LNCAP (cell line): ENCODE results near the gene ZMYND15.

ENCODE experiments used
- CTCF ChIP-seq: fragments of 450-650 bp; IDR thresholded peaks from 2 replicates; pipeline ENCODE4 v1.5.1; 2017; ENCODE audit warnings: mild to moderate bottlenecking

The ZMYND15 gene

GRCh38 chr17:4704991-4705390 lies 34.6 kb upstream of the ZMYND15 start:
- TF ChIP-seq CTCF: no peak

DNA sequence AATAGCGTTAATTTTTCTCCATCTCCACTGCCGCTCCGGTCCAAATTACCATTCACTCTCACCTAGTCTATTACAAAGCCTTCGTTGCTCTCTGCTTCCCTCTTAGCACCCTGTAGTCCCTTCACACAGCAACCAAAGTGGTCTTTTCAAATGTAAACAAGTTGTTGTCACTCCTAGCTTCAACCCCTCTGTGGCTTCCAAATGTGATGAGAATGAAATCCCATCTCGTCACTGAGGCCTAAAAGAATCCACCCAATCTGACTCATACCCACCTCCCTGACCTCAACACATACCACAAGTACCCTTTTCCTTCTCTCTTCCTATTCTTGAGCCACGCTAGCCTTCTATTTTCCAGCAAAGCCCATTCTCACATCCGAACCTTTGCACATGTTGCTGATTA lies 33.5 kb upstream of the ZMYND15 start:
- no peak for TF ChIP-seq CTCF

GRCh38 chr17:4708436-4708835 lies 31.2 kb upstream of the ZMYND15 start:
- no peak for TF ChIP-seq CTCF

DNA sequence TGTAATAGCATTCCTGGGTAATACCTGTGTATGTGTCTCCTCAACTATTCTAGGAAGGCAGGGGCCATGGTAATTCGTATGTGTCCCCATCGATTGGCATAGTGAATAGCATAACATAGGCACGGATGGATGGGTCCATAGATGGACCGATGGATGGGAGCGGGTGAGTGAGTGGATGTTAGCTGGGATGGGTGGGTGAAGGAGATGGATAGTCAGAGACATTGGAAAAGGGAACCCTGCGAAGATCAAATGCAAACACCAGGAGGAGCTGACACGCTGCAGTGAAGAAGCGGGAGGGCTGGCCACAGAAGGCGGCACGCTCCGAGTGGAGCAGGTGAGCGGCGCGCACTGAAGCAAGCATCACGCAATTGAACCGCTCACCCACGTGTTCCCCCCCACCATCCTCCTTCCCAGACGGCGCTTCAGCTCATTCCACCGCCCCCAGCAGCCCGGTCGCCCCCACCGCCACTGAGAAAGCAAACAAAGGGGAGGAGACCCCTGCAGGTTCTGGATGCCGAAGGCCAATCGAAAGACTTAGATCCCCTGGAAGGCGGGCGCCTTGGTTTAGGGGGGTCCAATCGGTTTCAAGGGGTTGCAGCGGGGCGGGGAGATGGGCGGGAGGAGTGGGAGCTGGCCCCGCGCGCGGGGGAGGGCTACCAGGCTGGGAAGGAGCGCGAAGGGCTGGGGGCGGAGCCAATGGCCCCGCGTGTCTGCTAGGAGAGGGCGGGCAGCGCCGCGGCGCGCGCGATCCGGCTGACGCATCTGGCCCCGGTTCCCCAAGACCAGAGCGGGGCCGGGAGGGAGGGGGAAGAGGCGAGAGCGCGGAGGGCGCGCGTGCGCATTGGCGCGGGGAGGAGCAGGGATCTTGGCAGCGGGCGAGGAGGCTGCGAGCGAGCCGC lies 29.6 kb upstream of the ZMYND15 start, which contains the start of gene ARRB2:
Gene ARRB2 (plus strand): TSS at position 839 of the 899 bp plus-strand sequence. CDS start 90 bp downstream, outside the sequence.
- peak; percentile 57 for TF ChIP-seq CTCF

DNA sequence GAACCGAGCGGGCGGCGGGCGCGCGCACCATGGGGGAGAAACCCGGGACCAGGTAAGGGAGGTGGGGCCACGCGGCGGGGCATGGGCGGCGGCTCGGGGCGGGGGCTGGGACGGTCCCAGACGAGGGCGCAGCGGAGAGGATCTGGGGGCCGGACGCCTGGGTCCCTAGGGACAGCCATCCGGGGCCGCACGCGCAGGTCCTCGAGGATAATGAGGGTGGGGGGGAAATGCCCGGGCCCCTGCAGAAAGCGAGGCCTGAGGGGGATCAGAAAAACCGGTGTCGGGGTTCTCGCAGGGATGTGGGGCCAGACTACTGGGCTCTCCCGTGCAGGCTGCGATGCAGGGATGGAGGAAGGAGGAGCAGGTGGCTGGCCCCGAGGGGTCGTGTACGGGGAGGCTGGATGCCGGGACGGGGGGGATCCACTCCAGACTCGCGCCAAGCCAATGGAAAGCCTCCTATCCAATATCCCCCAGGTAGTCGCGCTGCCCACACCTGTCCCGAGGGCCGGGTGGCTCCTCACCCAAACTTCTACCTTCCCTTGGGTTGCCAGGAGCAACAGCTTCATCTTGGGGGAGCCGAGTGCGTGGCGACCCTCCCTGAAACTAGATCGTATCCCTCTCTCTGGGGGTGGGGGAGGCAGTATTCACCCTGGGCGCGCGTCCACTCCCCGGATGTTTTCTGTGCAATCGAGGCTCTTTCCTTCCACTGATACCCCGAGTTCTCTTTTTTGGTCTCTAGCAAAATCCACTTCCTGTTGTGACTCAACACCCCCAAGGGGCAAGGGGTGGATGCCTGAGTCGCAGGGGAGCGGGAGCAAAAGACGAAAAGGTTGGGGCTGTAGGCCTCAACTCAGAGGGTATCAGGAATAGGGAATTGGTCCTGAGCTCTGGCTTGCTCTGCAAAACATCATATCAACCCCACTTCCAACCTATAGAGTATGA lies 28.7 kb upstream of the ZMYND15 start:
- TF ChIP-seq CTCF: no peak

GRCh38 chr17:4711661-4712181 lies 27.9 kb upstream of the ZMYND15 start:
- no peak for TF ChIP-seq CTCF

DNA sequence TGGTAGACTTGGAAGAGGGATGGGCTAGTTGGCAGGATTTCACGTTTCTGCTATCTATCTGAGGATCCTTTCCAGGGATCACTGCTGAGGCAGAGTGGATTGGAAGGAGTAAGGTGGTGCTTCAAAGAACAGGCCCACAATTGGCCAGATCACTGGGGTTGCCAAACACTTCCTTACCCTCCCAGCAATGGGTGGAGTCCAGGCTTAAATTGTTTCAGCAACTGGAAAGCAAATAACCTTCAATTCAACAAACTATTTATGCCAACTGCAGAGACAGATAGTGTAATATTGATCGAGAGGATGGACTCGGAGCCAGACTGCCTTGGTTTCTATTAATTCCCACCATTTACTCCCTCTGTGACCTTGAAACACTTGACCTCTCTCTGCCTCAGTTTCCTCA lies 27.1 kb upstream of the ZMYND15 start:
- no peak for TF ChIP-seq CTCF
